HuH-7.5 (cell line): ENCODE measurements around the gene LALBA.
"Not testable (repeated sequence)": the region's sequence is repeated elsewhere in the genome, so short reads cannot be mapped to it uniquely, and the experiment has no call there.

Experiments used
- DNase-seq: peaks from one replicate; pipeline ENCODE4 v3.0.0; 2011; ENCODE audit warnings: low spot score

LALBA gene

GRCh38 chr12:48527891-48528670, 41.8 kb downstream of the LALBA start:
- no peak for DNase-seq

DNA sequence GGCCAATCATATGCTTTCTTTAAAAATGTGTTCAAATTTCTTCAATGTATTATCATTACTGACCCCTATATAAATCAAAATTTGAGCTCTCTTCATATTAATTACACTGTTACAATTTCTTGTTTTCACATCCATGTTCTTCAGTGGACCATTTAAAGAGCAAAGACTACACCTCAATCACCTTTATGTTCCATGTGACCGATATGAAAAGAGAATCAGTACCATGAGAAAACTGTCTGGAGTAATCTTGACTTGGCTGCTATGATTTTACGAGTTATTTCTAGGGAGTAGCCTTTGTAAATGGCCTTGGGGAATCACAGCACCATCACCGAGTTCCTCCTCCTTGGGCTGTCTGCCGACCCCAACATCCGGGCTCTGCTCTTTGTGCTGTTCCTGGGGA, 44.5 kb downstream of the LALBA start, which contains the start of gene OR8S1:
TSS of gene OR8S1 (plus strand) at position 301 of the 400 bp plus-strand sequence. CDS start at position 301, 0 bp downstream.
- no peak for DNase-seq

GRCh38 chr12:48520381-48520780, 49.5 kb downstream of the LALBA start:
- not testable (repeated sequence) for DNase-seq
